Measurements from ENCODE around the gene TCFL5.

Gene TCFL5

GRCh38 chr20:62906647-62907375 is 45.2 kb upstream of the TCFL5 start:
- no peak for DNase-seq (ENCODE audit: low read depth)
- no peak overlapping the region for H3K4me3 ChIP-seq (ENCODE audit: low read depth, low read length)
- TF ChIP-seq CTCF (IDR thresholded peaks at IDR 0.05; ENCODE audit: insufficient read depth, low read depth, low read length, missing control alignments): no peak

DNA sequence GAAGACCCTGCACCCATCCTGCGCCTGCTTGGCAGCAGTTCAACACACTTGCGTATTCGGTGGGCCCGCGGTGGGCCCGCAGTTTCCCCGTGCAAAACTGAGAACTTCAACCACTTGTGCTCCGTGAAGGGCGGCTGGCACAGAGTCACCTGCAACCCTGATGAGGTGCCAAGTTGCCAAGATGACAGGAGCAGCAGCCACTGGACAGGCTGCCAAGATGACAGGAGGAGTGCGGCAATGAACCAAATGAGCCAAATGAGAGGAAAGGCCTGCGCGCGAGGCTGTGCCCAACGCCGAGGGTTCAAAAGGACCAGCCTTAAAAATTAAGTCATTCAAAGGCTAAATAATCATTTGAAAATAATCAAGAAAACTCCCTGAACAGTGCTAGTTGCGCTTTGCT is 44.6 kb upstream of the TCFL5 start:
- no peak for DNase-seq (ENCODE audit: low read depth)
- TF ChIP-seq CTCF (IDR thresholded peaks at IDR 0.05; ENCODE audit: insufficient read depth, low read depth, low read length, missing control alignments): no peak
- H3K4me3 ChIP-seq (ENCODE audit: low read depth, low read length): no peak overlapping the region

GRCh38 chr20:62905536-62906117 is 44.0 kb upstream of the TCFL5 start:
- no peak for TF ChIP-seq CTCF (IDR thresholded peaks at IDR 0.05; ENCODE audit: insufficient read depth, low read depth, low read length, missing control alignments)
- H3K4me3 ChIP-seq (ENCODE audit: low read depth, low read length): no peak overlapping the region
- DNase-seq (ENCODE audit: low read depth): no peak

DNA sequence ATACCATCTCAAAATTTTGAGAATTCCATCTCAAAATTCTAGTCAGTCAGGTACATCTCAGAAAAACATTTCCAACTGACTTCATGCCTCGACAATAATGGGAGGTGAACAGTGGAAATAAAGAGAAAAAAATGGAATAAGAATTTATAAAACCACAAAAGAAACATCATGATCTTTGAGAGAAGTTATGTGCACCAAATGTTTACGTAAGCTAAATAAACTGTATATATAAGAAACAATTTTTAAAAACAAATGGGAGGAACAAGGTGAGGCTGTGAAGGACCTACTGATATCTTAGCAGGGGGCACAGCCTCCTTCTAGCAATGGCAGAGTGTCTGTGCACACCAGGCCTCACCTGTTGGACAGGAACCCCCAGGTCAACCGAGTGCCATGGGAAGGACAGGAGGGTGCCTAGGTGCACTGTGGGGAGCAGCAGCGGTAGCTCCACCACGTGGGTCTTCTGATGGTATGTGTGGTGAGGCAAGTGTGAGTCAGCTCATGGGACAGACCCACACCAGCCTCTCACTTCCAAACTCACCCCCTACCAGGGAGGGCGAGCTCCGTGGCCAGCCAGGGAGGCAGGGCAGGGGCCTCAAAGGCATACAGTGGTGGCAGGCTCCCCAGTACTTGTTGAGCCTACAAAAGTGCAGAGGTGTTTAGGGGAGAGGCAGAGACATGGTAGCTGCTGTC is 41.4 kb upstream of the TCFL5 start:
- no peak overlapping the region for H3K4me3 ChIP-seq (ENCODE audit: low read depth, low read length)
- TF ChIP-seq CTCF (IDR thresholded peaks at IDR 0.05; ENCODE audit: insufficient read depth, low read depth, low read length, missing control alignments): no peak
- DNase-seq (ENCODE audit: low read depth): no peak

- no peak overlapping the region for H3K4me3 ChIP-seq (ENCODE audit: low read depth, low read length)
- DNase-seq (ENCODE audit: low read depth): no peak
- no peak for TF ChIP-seq CTCF (IDR thresholded peaks at IDR 0.05; ENCODE audit: insufficient read depth, low read depth, low read length, missing control alignments)
These were observed 40.3 kb upstream of the TCFL5 start for GRCh38 chr20:62901891-62902290.

DNA sequence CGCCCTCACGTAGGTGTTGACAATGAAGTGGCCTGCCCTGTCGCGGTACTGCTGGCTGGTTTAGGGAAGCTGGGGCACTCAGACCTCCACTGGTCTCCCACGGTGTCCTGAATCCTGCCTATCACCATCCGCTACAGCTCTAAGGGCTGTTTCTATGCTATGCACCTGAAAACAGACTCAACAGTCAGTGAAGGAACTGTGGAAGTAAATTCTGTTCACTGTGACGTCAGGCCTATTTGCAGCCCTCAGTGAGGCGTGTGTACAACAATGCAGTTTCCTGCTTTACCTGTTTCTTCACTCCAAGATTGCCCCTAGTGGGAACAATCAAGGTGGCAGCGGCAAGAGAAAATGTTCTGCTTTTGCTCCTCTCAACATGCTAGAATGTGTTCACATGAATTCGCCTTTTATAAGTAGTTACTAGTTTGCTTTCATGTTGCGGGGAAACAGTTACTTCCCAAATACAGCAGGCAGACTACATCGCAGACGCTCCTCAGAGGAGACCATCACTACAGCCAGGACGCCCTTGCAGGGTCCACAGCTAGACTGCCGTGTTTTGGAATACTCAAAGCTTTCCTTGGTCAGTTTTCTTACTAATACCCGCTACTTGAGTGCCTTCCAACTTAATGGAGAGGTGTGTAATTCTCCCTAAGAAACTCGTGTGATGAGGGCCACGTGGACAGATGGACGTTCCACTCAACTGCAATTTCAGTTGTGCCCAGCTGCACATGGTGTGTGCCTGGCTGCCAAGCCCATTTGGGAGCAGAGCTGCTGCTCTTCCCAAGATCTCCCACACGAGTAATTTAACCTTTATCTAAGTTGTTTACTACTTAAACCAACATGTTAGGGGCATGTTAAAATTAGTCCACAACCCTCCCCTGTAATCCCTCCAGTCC is 39.3 kb upstream of the TCFL5 start:
- peak; percentile 22 for TF ChIP-seq CTCF (IDR thresholded peaks at IDR 0.05; ENCODE audit: insufficient read depth, low read depth, low read length, missing control alignments)
- no peak overlapping the region for H3K4me3 ChIP-seq (ENCODE audit: low read depth, low read length)
- DNase-seq (ENCODE audit: low read depth): peak; percentile 31

All from GM12865 (cell line).